Peyer's patch (tissue), 4 donors: ENCODE results near the gene RNF38.

ENCODE experiments used
- CTCF ChIP-seq, 6 experiments: fragments of 450-650 bp in 4 of 6; fragments of 200-600 bp in 2 of 6; sonication (generic) in 1 of 6; IDR thresholded peaks; one replicate each; pipeline ENCODE4 v1.5.1; 2017 to 2019; ENCODE audit warnings: antibody characterized with exemption in 6 of 6, mild to moderate bottlenecking in 3 of 6, moderate library complexity in 1 of 6
- POLR2A ChIP-seq, 2 donors: fragments of 450-650 bp; IDR thresholded peaks; one replicate each; pipeline ENCODE4 v1.5.1; 2017; ENCODE audit warnings: antibody characterized with exemption in 2 of 2, mild to moderate bottlenecking in 2 of 2, moderate library complexity in 2 of 2

- TF ChIP-seq CTCF (IDR thresholded peaks at IDR 0.05) = no peak
- no peak for TF ChIP-seq POLR2A (IDR thresholded peaks at IDR 0.05)
Observed at GRCh38 chr9:36423206-36423605, 23.1 kb upstream of the RNF38 start.
